Astrocyte of the cerebellum (primary cell): ENCODE results near the gene PPP1R15B.

ENCODE experiments used
- DNase-seq: peaks from one replicate; pipeline ENCODE4 v3.0.0-alpha.2; 2011; ENCODE audit warnings: low read depth
- H3K4me3 ChIP-seq: 2 replicates; pipeline ENCODE4 v1.5.1; 2011; ENCODE audit warnings: mild to moderate bottlenecking, low read depth, low read length, moderate library complexity
- CTCF ChIP-seq: IDR thresholded peaks from 2 replicates; pipeline ENCODE4 v1.5.1; 2012; ENCODE audit warnings: low read length, low read depth, moderate library complexity, mild to moderate bottlenecking; ENCODE audit errors: missing control alignments
- in situ Hi-C: cut with HindIII; loops from 2 replicates; pipeline ENCODE4 v1.10.0; 2017; ENCODE audit warnings: low sequenced_read_pairs

The PPP1R15B gene

GRCh38 chr1:204367956-204368355, 43.7 kb downstream of the PPP1R15B start:
- H3K4me3 ChIP-seq: no peak overlapping the region
- TF ChIP-seq CTCF: no peak
- in situ Hi-C loops: loop anchor here (10.0 kb wide), 1 partner anchor 153 kb away; the partner anchor contains the start of gene GOLT1A
- no peak for DNase-seq

- no peak overlapping the region for H3K4me3 ChIP-seq
- DNase-seq: no peak
- in situ Hi-C loops: loop anchor here (10.0 kb wide), 1 partner anchor 153 kb away; the partner anchor contains the start of gene GOLT1A
- TF ChIP-seq CTCF: no peak
These were observed 44.3 kb downstream of the PPP1R15B start for GRCh38 chr1:204367193-204367858.

GRCh38 chr1:204366759-204367158, 44.9 kb downstream of the PPP1R15B start:
- H3K4me3 ChIP-seq: no peak overlapping the region
- DNase-seq: no peak
- in situ Hi-C loops: loop anchor here (10.0 kb wide), 1 partner anchor 152 kb away; the partner anchor contains the start of gene GOLT1A
- TF ChIP-seq CTCF: peak; percentile 49

- peak overlapping the region; percentile 41 for H3K4me3 ChIP-seq
- in situ Hi-C loops: loop anchor here (5.0 to 10.0 kb wide), 2 partner anchors 149 to 496 kb away; partner anchors contain the start of gene GOLT1A
- peak; percentile 85 for TF ChIP-seq CTCF
- peak; percentile 35 for DNase-seq
These were observed 48.1 kb downstream of the PPP1R15B start for GRCh38 chr1:204363335-204364114.

- TF ChIP-seq CTCF: no peak
- in situ Hi-C loops: loop anchor here (5.0 to 10.0 kb wide), 2 partner anchors 148 to 496 kb away; partner anchors contain the start of gene GOLT1A
These were observed 48.7 kb downstream of the PPP1R15B start for GRCh38 chr1:204362984-204363334.

GRCh38 chr1:204361781-204362180, 49.8 kb downstream of the PPP1R15B start:
- no peak for TF ChIP-seq CTCF

More at GRCh38 chr1:204362984-204363334, 48.7 kb downstream of the PPP1R15B start:
- peak overlapping the region; percentile 41 for H3K4me3 ChIP-seq
- no peak for DNase-seq

More at GRCh38 chr1:204361781-204362180, 49.8 kb downstream of the PPP1R15B start:
- DNase-seq: no peak
- in situ Hi-C loops: loop anchor here (5.0 to 10.0 kb wide), 2 partner anchors 147 to 494 kb away; partner anchors contain the start of gene GOLT1A
- H3K4me3 ChIP-seq: no peak overlapping the region
